ENCODE results near the gene DENR.

Gene DENR

DNA sequence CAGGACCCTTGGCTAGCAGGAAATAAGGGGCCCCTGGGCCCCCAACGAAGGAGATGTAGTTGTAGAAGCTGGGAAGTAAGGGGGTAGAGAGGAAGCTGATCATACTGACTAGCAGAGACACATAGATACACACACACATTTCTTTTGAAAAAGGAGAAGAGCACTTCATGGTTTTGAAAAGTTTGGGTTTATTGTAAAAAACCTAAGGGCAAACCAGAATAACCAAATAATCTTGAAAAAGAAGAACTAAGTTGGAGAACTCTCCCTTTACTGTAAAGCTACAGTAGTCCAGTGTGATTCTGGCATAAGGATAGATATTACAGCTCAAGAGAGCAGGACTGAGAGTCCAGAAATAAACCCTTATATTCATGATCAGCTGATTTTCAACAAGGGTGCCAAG is 30.2 kb upstream of the DENR start:
- H3K4me1 ChIP-seq (ENCODE audit: control insufficient read depth, insufficient read depth, low read length, unreplicated experiment), result peaks cover 6% of the 10 kb centered on the region
- H3K79me2 ChIP-seq (ENCODE audit: control insufficient read depth, insufficient read depth, low read length, unreplicated experiment), result no peaks in the 10 kb centered on the region
- no peak overlapping the region for H2AFZ ChIP-seq (ENCODE audit: low read length, unreplicated experiment)
- no peak overlapping the region for H3K4me3 ChIP-seq (ENCODE audit: low read depth, low read length)
- no peaks in the 10 kb centered on the region for H3K36me3 ChIP-seq (ENCODE audit: insufficient read depth, low read length)
- no peaks in the 10 kb centered on the region for H3K27me3 ChIP-seq (ENCODE audit: insufficient read depth, low read length)
- H3K27ac ChIP-seq (ENCODE audit: low read depth, low read length), result no peak overlapping the region

DNA sequence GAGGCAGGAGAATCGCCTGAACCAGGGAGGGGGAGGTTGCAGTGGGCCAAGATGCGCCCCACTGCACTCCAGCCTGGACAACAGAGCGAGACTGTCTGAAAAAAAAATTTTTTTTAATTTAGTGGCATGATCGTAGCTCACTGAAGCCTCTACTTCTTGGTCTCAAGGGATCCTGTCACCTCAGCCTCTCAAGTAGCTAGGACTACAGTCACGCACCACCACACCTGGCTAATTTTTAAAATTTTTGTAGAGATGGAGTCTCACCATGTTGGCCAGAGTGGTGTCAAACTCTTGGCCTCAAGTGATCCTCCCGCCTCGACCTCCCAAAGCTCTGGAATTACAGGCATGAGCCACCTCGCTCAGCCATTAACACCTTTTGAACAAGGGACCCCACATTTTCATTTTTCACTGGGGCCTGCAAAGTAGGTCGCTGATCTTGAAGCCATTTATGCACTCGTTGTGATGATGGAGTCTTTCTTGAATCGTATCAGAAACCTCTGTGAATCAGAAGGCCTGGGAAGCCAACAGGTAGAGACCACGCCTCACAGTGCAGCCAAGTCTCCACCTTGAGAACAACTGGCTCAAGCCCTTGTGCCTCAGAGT is 27.9 kb upstream of the DENR start:
- no peak overlapping the region for H2AFZ ChIP-seq (ENCODE audit: low read length, unreplicated experiment)
- H3K4me3 ChIP-seq (ENCODE audit: low read depth, low read length), result no peak overlapping the region
- H3K36me3 ChIP-seq (ENCODE audit: insufficient read depth, low read length), result no peaks in the 10 kb centered on the region
- peaks cover 6% of the 10 kb centered on the region for H3K4me1 ChIP-seq (ENCODE audit: control insufficient read depth, insufficient read depth, low read length, unreplicated experiment)
- H3K27me3 ChIP-seq (ENCODE audit: insufficient read depth, low read length), result no peaks in the 10 kb centered on the region
- H3K27ac ChIP-seq (ENCODE audit: low read depth, low read length), result no peak overlapping the region
- H3K79me2 ChIP-seq (ENCODE audit: control insufficient read depth, insufficient read depth, low read length, unreplicated experiment), result no peaks in the 10 kb centered on the region

DNA sequence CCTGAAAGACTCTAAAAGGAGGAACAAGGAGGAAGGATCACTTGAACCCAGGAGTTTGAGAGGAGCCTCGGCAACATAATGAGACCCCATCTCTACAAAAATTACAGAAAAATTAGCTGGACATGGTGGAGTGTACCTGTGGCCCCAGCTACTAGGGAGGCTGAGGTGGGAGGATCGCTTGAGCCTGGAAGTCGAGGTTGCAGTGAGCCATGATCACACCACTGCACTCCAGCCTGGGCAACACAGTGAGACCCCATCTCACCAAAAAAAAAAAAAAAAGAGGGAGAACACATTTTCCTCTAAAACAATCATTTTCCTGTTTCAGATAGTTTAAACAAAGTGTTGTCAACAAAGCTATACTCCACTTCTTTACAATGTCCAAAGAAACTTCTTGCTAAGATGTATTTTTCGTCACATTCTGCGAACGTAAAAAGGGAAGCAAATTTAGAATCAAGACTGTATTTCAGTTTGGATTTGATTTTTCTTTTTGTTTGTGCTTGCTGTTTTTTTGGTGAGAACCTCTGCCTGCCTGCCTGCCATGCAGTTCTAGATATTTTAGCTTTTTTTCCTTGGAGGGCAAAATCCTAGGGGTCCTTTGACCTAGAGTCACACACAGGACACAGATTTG is 27.1 kb upstream of the DENR start:
- no peak overlapping the region for H3K4me3 ChIP-seq (ENCODE audit: low read depth, low read length)
- H3K4me1 ChIP-seq (ENCODE audit: control insufficient read depth, insufficient read depth, low read length, unreplicated experiment), result peaks cover 4% of the 10 kb centered on the region
- H3K27ac ChIP-seq (ENCODE audit: low read depth, low read length), result no peak overlapping the region
- no peaks in the 10 kb centered on the region for H3K79me2 ChIP-seq (ENCODE audit: control insufficient read depth, insufficient read depth, low read length, unreplicated experiment)
- no peak overlapping the region for H2AFZ ChIP-seq (ENCODE audit: low read length, unreplicated experiment)
- no peaks in the 10 kb centered on the region for H3K27me3 ChIP-seq (ENCODE audit: insufficient read depth, low read length)
- no peaks in the 10 kb centered on the region for H3K36me3 ChIP-seq (ENCODE audit: insufficient read depth, low read length)

DNA sequence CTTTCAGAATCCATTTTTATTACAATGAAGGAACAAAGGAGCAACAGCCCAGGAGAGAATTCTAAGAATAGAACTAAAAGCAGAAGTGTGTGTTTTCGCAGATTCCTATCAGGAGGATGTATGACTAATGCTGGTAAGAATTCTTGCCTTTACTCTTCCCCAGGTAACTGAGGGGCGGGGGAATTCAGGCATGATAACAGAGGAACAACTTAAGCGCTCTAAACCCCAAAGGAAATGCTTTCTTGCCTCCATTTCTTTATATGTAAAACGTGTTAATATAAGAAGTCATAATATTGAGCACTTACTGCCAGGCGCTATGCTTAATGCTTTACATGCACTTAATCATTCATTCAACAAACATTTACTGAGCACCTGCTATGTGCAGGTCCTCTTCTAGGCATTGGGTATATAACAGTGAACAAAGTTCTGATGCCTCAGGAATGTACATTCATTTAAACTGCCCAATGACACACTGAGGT is 26.5 kb upstream of the DENR start:
- Histone ChIP-seq H3K4me1 (ENCODE audit: control insufficient read depth, insufficient read depth, low read length, unreplicated experiment) (peaks cover 9% of the 10 kb centered on the region), H3K27ac (ENCODE audit: low read depth, low read length) (no peak overlapping the region), H3K79me2 (ENCODE audit: control insufficient read depth, insufficient read depth, low read length, unreplicated experiment) (no peaks in the 10 kb centered on the region), H2AFZ (ENCODE audit: low read length, unreplicated experiment) (no peak overlapping the region), H3K36me3 (ENCODE audit: insufficient read depth, low read length) (no peaks in the 10 kb centered on the region), H3K4me3 (ENCODE audit: low read depth, low read length) (no peak overlapping the region), H3K27me3 (ENCODE audit: insufficient read depth, low read length) (no peaks in the 10 kb centered on the region)

DNA sequence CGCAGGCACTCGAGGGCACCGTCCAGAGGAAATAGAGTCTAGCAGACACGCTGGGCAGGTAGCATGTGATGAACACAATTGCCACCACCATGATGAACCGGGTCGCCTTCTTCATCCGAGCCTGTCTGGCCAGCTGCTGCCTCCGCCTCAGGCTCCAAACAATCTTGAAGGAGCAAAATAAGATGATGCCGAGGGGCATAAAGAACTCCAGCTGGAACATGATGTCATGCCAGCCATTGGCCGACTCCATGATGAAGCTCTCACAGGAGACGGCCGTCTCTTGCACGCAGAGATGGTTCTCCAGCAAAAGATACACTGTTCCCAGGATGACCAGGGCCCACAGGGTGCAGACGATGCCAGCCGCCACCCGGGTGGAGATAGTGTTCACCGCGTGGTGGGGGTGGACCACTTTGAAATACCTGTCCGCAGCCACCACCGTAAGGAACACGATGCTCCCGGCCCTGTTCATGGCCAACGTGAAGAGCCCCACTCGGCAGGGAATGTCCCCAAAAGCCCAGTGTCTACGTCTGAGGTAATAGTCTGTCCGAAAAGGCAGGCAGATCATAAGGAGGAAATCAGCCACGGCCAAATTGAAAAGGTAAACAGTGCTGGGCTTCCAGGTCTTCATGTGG is 22.9 kb upstream of the DENR start:
- Histone ChIP-seq H2AFZ (ENCODE audit: low read length, unreplicated experiment) (no peak overlapping the region), H3K4me3 (ENCODE audit: low read depth, low read length) (peak overlapping the region; percentile 74), H3K27me3 (ENCODE audit: insufficient read depth, low read length) (no peaks in the 10 kb centered on the region), H3K79me2 (ENCODE audit: control insufficient read depth, insufficient read depth, low read length, unreplicated experiment) (no peaks in the 10 kb centered on the region), H3K4me1 (ENCODE audit: control insufficient read depth, insufficient read depth, low read length, unreplicated experiment) (peaks cover 10% of the 10 kb centered on the region), H3K27ac (ENCODE audit: low read depth, low read length) (no peak overlapping the region), H3K36me3 (ENCODE audit: insufficient read depth, low read length) (no peaks in the 10 kb centered on the region)

DNA sequence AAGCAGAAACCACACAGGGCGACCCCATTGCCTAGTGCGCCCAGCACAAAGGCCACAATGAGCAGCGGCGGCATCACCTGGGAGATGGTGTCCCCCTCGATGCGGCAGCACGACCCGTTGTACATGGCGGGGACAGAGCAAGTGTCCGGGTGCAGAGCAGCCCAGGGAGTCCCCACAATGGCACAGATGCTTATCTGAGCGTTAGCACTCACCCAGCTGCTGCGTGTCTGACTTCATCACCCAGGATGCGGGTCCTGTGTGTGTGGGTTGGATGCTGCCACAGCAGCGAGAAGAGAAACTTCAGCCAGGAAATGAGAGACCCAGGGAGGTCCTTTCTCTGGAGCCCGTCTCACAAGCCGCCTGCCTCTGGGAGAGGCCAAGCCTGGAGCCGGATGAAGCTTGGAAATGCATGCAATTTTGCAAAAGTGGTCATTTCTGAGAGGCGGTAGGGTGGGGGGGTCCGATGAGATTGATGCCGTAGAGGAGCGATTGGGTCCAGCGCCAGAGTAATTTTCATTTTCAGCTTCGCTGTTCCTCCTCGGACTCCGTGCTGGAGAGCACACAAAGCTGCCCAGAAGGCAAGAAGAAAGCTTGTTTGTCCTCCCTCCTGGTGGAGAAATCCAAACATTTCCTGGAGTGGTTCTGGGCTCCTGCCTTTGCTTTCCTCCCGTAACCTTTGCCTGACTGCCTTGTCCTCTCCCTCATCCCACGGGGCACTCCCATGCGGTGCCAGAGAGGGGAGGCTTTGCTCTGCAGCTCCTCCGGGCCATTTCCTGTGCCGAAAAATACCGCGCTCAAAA is 22.2 kb upstream of the DENR start, which contains the start of gene HCAR1:
HCAR1 (minus strand) TSS at position 630 of the 800 bp plus-strand sequence; CDS start at position 125, 505 bp downstream.
- Histone ChIP-seq H2AFZ (ENCODE audit: low read length, unreplicated experiment) (peak within 1 kb of the TSS; percentile 74), H3K27ac (ENCODE audit: low read depth, low read length) (no peak within 1 kb of the TSS), H3K27me3 (ENCODE audit: insufficient read depth, low read length) (no peaks in the 10 kb centered on the region), H3K4me3 (ENCODE audit: low read depth, low read length) (peak within 1 kb of the TSS; percentile 74), H3K4me1 (ENCODE audit: control insufficient read depth, insufficient read depth, low read length, unreplicated experiment) (peaks cover 10% of the 10 kb centered on the region), H3K79me2 (ENCODE audit: control insufficient read depth, insufficient read depth, low read length, unreplicated experiment) (no peaks in the 10 kb centered on the region), H3K36me3 (ENCODE audit: insufficient read depth, low read length) (no peaks in the 10 kb centered on the region)

DNA sequence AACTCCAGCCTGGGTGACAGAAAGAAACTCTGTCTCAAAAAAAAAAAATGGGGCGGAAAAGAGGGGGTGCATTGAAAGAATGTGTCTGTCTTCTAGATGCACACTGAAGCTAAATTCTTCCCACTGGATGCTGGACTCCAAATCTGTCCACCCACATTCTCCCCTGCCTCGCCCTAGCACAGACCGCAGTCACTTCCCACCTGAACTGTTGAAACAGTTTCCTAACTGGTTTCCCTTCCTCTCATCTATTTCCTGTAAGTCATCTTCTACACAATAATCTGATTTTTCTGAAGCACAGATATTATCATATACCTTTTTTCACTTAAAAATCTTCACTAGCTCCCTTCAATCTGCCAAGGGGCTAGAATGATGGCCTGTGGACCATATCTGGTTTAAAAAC is 20.5 kb upstream of the DENR start:
- no peak overlapping the region for H2AFZ ChIP-seq (ENCODE audit: low read length, unreplicated experiment)
- H3K79me2 ChIP-seq (ENCODE audit: control insufficient read depth, insufficient read depth, low read length, unreplicated experiment), result no peaks in the 10 kb centered on the region
- H3K4me3 ChIP-seq (ENCODE audit: low read depth, low read length), result no peak overlapping the region
- peaks cover 10% of the 10 kb centered on the region for H3K4me1 ChIP-seq (ENCODE audit: control insufficient read depth, insufficient read depth, low read length, unreplicated experiment)
- no peak overlapping the region for H3K27ac ChIP-seq (ENCODE audit: low read depth, low read length)
- no peaks in the 10 kb centered on the region for H3K27me3 ChIP-seq (ENCODE audit: insufficient read depth, low read length)
- no peaks in the 10 kb centered on the region for H3K36me3 ChIP-seq (ENCODE audit: insufficient read depth, low read length)

DNA sequence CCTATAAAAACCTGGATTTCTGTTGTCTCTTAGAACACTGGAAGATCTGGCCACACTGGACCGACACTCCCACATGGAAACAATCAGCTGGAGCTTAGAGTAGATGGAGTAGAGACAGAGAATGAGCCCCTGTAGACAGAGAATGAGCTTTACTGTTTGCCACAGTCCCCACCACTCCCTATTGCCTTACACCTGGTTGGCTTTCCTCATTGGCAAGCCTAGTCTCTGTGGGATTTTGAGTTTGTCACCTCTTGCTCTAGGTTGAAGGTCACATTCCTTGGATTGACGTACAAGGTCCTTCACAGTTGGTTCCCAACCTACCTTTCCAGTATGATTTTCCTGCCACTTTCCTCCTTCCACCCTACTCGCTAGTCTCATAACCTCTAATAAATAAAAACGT is 20.0 kb upstream of the DENR start:
- Histone ChIP-seq H3K27me3 (ENCODE audit: insufficient read depth, low read length) (no peaks in the 10 kb centered on the region), H3K4me1 (ENCODE audit: control insufficient read depth, insufficient read depth, low read length, unreplicated experiment) (peaks cover 10% of the 10 kb centered on the region), H3K36me3 (ENCODE audit: insufficient read depth, low read length) (no peaks in the 10 kb centered on the region), H3K79me2 (ENCODE audit: control insufficient read depth, insufficient read depth, low read length, unreplicated experiment) (no peaks in the 10 kb centered on the region), H3K27ac (ENCODE audit: low read depth, low read length) (no peak overlapping the region), H3K4me3 (ENCODE audit: low read depth, low read length) (no peak overlapping the region), H2AFZ (ENCODE audit: low read length, unreplicated experiment) (no peak overlapping the region)

DNA sequence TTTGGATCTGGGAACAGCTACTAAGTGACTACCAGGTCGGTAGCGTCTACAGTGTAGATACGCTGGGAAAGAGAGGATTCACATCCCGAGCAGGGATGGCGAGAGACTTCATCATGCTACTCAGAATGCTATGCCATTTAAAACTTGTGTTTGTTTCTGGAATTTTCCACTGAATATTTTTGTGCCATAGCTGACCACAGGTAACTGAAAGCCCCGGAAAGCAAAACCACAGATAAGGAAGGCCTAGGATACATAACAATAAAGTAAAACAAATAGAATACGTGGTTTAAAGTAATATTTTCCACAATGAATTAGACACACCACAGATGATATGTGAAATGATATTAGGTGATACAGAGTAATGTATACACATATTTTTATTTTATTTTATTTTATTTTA is 14.1 kb upstream of the DENR start:
- Histone ChIP-seq H3K79me2 (ENCODE audit: control insufficient read depth, insufficient read depth, low read length, unreplicated experiment) (no peaks in the 10 kb centered on the region), H3K36me3 (ENCODE audit: insufficient read depth, low read length) (no peaks in the 10 kb centered on the region), H3K27me3 (ENCODE audit: insufficient read depth, low read length) (no peaks in the 10 kb centered on the region), H3K27ac (ENCODE audit: low read depth, low read length) (no peak overlapping the region), H2AFZ (ENCODE audit: low read length, unreplicated experiment) (no peak overlapping the region), H3K4me1 (ENCODE audit: control insufficient read depth, insufficient read depth, low read length, unreplicated experiment) (no peaks in the 10 kb centered on the region), H3K4me3 (ENCODE audit: low read depth, low read length) (no peak overlapping the region)

DNA sequence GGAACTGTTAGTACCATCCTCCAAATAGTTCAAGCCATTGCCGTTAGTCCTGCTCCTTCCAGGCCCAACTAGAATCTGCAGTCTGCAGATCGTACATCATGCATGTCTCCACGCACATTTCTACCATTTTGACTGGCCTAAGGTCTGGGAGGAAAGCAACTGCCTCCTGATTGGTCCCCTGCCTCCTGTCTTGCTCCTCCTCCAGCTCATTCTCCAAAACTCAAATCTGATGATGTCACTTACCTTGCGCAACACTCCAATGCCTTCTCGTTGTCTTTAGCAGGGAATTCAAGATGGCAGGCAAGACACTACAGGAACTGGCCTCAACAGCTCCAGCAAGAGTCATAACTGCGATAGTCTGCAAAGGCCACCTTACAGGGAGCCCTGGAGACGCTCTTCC is 12.3 kb upstream of the DENR start:
- no peak overlapping the region for H3K4me3 ChIP-seq (ENCODE audit: low read depth, low read length)
- H3K36me3 ChIP-seq (ENCODE audit: insufficient read depth, low read length), result no peaks in the 10 kb centered on the region
- H3K79me2 ChIP-seq (ENCODE audit: control insufficient read depth, insufficient read depth, low read length, unreplicated experiment), result no peaks in the 10 kb centered on the region
- no peaks in the 10 kb centered on the region for H3K4me1 ChIP-seq (ENCODE audit: control insufficient read depth, insufficient read depth, low read length, unreplicated experiment)
- no peaks in the 10 kb centered on the region for H3K27me3 ChIP-seq (ENCODE audit: insufficient read depth, low read length)
- no peak overlapping the region for H2AFZ ChIP-seq (ENCODE audit: low read length, unreplicated experiment)
- no peak overlapping the region for H3K27ac ChIP-seq (ENCODE audit: low read depth, low read length)
